GM18507 (cell line): ENCODE measurements around the gene MYO1C.
"Not testable (repeated sequence)": the region's sequence is repeated elsewhere in the genome, so short reads cannot be mapped to it uniquely, and the experiment has no call there.

Source experiments
- DNase-seq: peaks from one replicate; pipeline ENCODE4 v3.0.0; 2011; ENCODE audit warnings: low read depth; ENCODE audit not compliant: insufficient read length; ENCODE audit errors: extremely low spot score
- FAIRE-seq: peaks from 2 replicates; lab custom pipeline; 2011; peaks lifted over from hg19 to GRCh38; lab: Jason Lieb, UNC

MYO1C gene

DNA sequence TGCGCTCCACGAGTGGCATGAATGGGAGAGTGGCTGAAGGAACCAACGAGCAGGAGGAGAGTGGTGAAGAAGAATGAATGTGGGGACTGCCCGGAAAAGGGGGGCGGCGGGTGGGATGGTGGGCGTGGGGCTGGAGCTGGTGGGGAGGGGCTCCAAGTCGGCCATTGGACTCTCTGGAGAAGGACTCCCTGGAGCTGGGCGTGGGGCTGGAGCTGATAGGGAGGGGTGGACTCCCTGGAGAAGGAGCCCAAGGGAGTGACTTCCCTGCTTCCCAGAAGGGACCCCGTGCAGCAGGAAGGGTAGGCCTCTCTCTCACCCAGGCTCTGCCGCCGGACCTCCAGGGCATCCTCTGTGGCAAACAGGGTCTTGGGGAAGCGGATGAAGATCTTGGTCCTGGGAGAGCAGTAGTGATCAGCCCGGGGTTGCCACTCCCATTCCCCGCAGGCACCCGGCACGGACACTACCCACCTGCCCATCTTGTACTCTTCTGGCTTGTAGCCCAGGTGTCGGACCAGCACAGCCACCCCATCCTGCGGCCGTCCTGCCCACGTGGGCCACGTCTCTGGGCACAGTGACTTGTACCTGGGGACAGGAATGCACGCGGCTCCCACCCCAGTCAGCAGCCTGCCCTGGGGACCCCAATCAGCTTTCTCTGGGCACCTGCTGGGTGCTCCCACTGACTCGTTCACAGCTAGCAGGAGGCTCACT, 21.6 kb downstream of the MYO1C start:
- no peak for DNase-seq

DNA sequence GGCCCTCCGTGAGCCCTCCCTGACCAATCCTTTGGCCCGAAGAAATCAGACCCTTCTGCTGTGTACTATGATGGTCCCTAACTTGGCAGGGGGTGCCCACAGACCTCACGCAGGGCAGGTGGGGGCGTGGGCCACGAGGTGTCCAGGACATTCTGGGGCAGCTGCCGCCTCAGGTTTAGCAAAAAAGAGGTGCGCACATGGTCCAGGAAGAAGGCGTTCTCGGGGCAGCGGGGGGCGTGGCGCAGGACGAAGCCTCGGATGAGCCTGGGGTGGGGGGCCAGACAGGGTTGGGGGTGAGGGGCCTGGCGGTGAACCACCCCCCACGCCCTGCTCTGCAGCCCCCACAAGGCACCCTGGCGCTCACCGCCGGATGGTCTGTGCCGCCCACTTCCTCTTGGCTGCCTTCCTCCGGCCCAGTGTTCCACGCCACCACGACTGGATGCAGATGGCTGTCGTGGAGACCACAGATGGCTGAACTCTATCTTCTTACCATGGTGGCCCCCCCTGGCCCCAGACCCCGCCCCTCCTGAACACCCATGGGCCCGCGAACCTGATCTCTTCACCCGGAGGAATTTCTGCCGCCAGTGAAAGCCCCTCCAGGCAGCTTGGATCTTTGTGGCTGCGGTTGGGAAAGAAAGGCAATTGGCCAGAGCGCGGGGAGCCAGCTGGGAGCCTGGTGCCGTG, 22.3 kb downstream of the MYO1C start:
- no peak for DNase-seq
- no peak for FAIRE-seq

More for the DNA sequence above, 21.6 kb downstream of the MYO1C start:
- no peak for FAIRE-seq

DNA sequence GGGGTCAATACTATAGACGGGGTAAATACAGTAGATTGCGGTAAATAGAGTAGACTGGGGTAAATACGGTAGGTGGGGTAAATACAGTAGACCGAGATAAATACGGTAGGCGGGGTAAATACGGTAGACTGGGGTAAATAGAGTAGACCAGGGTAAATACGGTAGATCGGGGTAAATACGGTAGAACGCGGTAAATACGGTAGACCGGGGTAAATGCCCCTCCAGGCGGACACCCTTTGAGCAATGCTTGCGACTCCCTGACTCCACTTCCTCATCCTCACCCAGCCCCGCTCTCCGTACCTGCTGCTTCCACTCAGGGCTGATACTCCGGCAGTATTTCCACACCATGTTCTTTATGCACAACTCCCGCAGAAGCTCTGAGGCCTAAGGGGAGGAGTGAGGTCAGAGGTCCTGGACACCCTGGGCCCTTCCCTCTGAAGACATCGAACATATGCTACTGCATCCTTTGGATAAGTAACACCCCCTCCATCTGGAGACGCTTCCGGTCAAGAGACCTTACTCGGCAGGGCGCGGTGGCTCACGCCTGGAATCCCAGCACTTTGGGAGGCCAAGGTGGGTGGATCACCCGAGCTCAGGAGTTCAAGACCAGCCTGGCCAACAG, 23.1 kb downstream of the MYO1C start:
- no peak for FAIRE-seq

DNA sequence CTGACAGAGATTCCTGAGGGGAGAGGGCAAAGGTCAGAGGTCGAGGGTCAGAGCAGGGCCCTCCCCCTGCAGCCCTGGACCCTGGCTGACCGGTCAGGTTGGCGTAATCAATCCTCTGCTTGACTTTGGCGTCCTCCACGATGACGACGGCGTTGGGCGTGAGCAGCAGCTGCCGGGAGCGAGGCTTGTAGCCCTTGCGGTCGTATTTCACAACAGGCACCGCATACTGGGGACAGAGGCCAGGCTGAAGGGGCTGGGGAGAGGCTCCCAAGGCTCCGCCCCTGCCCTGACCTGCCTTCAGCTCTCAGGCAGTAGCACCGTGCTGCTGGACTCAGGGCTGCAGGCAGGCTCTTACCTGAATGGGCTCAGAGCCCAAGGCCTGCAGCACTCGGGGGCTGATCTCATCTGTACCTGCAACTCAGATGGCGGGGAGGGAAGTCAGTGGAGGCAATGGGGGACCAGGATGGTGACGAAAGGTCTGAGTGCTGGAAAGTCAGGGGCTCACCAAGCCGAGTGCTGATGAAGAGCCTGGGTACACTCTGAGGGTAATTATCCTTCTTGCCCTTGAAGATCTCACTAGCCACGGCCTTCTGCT, 24.5 kb downstream of the MYO1C start:
- no peak for DNase-seq
- FAIRE-seq, result no peak

More for the DNA sequence above, 23.1 kb downstream of the MYO1C start:
- DNase-seq, result no peak

DNA sequence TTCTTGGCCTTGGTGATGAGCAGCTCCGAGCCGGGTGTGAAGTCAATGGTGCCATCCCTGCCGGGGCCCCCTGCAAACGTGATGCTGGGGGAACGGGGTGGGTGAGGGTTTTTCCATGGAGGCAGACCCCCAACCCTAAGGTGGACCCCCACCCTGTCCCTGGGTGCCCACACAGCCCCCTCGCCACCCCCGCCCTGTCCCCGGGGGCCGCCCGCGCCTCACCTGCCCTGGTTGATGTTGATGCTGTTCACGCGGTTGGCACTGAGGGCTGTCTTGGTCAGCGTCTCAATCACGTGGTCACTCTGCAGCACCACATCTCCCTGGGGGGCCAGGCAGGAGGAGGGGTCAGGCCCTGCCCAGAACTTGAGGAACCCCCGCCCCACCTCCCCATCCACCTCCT, 25.2 kb downstream of the MYO1C start:
- no peak for FAIRE-seq
- DNase-seq, result no peak

DNA sequence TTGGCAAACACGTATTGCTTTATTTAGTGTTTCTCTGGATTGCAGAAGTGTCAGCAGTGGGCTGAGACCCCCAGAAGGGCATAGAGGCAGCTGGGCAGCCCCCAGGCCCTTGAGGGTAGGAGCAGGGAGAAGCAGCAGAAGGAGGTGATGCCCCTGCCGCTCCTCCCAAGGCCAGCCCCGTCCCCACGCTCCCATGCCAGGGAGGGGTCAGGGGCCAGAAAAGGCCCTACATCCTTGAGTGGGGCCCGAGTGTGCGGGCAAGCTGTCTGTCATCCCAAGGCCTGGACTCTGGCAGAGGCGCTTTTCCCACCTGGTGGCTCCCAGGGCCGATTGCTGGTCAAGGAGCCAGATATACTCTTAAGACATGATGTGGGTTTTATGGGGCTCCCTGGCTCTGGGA, 28.3 kb downstream of the MYO1C start:
- FAIRE-seq (no peak), DNase-seq (no peak)

DNA sequence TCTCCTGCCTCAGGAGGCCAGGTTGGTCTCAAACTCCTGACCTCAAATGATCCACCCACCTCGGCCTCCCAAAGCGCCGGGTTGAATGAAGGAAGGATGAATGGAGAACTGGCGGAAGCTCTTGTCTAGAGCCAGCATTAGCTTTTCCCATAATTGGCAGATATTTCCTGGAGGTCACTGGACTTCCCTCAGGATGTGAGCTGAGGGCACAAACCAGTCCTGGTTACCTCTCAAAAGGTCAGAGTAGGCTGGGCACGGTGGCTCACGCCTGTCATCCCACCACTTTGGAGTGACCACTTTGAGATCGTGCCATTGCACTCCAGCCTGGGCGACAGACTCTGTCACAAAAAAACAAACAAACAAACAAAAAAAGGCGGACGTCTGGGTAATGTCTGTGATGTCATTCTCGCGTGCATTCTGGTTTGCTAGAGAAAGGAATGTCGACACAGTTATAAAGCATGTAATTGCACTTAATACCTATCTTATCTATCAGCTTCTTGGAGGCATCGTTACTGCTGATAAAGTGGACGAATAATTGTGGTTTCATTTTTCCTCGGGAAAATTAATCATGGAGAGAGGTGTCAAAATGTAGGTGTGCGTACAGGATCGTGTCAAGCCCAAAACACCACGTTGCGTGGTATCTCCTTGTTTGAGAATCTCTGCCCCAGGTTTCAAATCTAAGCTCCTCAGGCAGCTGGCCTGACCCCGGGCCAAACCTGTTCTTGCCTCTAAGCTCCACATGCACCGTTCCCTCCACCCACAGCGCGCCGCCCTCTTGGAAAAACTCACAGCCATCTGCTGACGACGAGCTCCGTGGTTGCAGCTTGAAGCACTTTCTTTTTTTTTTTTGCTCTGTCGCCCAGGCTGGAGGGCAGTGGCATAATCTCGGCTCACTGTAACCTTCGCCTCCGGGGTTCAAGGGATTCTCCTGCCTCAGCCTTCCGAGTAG, 30.0 kb downstream of the MYO1C start:
- no peak for DNase-seq
- FAIRE-seq, result no peak

DNA sequence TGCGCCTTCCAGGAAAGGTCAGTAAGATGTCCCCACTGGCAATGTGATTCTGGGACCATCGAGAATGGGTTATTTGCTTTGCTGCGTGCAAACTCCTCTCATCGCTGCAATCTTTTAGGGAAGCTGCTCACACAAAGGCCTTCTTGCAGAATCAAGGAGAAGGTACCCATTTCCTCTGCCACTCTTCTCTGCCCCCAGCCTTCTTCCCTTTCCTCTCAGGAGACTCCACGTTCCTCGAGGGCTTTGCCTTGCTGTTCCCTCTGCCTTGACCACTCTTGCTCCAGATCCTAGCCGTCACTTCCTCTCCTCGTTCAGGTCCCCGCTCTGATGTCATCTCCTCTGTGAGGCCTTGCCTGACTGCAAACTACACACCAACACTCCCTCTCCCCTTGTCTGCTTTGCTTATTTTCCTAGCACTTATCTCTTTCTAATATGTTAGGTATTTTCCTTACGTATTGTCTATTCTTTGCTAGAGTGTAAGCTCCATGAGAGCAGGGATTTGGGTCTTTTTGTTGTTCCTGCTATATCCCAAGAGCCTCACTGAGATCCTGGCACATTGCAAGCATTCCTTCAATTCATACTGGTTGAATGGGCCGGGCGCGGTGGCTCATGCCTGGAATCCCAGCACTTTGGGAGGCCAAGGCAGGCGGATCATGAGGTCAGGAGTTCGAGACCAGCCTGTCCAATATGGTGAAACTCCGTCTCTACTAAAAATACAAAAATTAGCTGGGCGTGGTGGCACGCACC, 31.1 kb downstream of the MYO1C start:
- FAIRE-seq (no peak), DNase-seq (no peak)

DNA sequence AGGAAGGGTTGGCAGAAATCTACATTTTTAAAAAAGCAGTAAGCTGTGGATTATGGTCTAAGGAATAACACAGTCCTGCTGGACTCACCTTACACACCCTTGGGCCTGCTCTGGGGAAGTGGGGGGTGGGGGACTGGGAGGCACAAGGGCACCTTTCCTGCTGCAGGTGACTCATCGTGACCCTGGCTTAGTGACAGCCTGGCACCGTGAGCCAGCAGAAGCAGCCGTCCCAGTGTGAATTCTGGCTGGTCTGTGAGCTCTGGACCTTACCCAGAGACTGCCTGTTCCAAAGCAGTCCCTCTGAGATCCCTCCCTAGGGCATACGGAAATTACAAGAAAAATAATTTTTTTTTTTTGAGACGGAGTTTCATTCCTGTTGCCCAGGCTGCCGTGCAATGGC, 32.3 kb downstream of the MYO1C start:
- no peak for DNase-seq
- no peak for FAIRE-seq

DNA sequence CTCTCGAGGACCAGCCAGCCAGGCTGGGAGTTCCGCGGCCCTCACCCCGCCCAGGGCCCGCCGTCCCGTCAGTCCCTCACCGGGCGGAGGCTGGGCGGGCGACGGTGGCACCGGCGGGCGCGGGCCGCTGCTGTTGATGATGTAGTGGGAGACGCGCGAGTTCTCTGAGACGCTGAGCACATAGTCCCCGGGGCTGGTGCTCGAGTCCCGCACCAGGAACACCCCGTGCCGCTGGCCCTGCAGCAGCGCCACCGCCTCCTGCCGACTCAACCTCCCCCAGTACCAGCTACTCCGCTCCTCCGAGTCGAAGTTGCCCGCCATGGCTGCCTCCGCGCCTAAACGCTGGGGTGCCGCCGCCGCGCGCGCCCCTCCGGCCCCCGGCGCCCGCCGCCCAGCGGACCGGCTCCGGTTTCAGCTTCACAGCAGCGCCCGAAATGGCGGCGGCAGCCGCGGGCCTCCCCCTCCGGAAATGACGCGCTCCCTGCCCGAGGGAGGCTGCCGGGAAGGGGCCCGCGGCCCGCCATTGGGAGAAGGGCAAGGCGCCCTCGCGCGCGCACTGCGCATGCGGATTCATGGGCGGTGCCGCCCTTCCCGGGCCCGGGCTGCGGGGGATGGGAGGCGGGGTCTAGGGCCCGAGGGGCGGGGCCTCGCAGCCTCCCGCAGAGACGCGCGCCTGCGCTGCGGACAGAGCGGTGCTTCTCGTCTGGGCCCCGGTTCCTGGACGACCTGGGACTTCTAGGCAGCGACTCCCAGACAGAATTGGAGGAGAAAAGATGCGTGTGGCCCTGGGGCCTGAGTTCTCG, 36.5 kb downstream of the MYO1C start, which contains the start of gene CRK:
Gene CRK (minus strand): TSS at position 436 of the 803 bp plus-strand sequence. CDS start 115 bp downstream, at position 321.
- FAIRE-seq, result peak; percentile 93
- DNase-seq, result peak; percentile 97

DNA sequence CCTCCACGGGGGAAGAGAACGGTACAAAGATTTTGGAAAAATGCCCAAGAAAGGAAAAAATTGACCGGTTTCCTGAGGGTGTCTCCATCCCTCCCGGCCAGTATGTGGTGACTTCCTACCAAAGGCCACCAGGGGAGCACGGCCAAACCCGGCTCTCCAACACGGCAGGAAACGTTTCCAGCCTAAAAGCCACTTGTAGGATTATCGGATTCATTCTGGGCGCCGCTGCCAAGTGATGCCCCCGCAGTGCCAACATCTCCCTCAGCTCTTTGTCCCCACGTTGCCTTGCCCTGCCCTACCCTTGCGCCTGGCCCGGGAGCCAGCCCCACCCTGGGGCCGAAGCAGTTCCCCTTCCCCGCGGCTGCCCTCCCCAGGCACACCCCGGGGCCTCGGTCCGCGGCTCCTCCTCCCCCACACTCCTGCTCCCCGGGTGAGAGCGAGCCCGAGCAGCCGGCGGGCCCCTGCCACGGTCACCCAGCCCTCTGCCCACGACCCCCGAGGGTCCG, 37.1 kb downstream of the MYO1C start:
- FAIRE-seq (peak; percentile 68), DNase-seq (no peak)

DNA sequence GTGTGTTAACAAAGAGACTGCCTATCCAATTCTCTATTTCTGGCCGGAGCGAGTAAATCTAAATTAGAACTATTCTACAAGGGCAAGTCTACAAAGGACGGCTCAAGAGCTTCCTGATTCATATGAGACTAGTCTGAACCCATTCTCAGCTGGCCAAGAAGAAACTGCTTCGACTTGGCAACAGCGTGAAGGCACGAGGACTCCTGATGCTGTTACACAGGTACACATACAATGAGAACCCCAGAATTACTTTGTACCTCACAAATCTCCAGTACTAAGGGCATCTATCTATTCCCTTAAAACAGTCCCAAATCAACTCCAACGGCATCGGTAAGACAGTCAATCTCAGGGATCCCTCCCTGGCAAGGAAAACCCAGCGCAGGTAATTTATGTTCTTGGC, 37.9 kb downstream of the MYO1C start:
- DNase-seq, result no peak
- no peak for FAIRE-seq

DNA sequence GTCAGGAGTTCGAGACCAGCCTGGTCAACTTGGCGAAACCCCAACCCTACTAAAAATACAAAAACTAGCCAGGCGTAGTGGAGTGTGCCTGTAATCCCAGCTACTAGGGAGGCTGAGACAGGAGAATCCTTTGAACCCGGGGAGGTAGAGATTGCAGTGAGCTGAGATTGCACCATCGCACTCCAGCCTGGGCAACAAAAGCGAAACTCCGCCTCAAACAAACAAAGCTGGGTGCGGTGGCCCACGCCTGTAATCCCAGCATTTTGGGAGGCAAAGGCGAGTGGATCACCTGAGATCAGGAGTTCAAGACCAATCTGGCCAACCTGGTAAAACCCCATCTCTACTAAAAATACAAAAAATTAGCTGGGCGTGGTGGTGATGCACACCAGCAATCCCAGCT, 38.8 kb downstream of the MYO1C start:
- DNase-seq, FAIRE-seq: not testable (repeated sequence)

DNA sequence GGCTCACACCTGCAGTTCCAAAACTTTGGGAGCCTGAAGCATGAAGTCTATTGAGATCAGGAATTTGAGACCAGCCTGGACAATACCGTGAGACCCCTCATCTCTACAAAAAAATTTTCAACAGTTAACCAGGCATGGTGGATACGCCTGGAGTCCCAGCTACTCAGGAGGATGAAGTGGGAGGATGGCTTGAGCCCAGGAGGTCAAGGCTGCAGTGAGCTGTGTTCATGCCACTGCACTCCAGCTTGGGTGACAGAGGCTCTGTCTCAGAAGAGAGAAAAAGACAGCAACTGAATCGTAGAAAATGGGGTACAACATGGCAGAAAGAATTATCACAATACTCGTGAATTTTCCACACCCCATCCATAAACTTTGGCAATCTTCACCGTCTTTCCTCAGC, 39.6 kb downstream of the MYO1C start:
- FAIRE-seq (no peak), DNase-seq (no peak)

DNA sequence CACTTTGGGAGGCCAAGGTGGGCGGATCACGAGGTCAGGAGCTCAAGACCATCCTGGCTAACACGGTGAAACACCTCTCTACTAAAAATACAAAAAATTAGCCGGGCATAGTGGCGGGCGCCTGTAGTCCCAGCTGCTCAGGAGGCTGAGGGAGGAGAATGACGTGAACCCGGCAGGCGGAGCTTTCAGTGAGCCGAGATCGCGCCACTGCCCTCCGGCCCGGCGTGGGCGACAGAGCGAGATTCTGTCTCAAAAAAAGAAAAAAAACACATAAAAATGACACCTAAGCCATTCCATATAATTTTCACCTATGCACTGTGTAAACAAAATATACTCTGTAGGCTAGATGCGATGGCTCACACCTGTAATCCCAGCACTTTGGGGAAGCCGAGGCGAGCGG, 42.2 kb downstream of the MYO1C start:
- DNase-seq, FAIRE-seq: not testable (repeated sequence)

DNA sequence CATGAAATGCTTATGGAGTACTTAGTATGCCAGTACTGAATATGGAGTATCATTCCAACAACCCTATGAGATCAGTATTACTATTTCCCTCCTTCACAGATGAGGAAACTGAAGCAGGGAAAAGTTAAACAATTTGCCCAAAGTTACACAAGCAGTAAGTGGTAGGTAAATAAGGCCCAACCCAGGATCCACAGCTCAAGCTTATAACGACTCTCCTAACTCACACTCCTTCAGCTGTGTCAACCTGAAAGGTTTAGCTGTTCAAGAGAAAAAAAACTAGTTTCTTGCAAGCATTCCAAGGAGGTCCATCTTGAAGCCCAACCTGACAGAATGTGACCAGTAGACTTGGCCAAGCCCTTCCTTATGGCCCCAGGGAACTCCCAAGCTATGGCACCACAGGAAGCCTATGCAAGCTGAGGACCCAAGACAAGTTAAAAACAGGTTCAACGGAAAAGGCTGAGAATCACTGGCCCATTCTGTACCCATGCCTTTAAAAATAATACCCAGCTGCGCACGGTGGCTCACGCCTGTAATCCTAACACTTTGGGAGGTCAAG, 43.0 kb downstream of the MYO1C start:
- DNase-seq (no peak), FAIRE-seq (no peak)

DNA sequence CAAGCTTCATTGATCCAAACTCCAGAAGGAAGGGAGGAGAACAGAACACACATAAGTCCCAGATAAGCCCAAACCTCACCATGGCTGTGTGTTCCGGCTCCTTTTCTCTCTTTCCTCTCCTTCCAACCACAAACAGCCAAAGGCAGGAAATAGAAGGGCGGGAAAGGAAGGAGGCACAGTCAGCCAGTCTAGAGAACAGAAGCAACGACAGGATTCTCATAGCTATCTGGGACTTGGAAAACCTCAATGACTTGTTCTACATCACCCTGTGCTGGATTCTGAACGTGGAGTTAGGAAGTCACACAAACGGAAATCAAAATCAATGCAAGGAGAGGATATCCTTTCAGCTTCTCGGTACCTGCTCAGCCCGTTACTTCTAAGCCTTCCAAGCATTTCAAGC, 45.4 kb downstream of the MYO1C start:
- no peak for DNase-seq
- FAIRE-seq, result no peak
